HG02588 (cell line): ENCODE measurements around the gene MAN2A2.
"Not testable (repeated sequence)": the region's sequence is repeated elsewhere in the genome, so short reads cannot be mapped to it uniquely, and the experiment has no call there.

Experiments
- ATAC-seq: cut with Tn5 transposase; IDR thresholded peaks from one replicate; pipeline ENCODE4 v1.9.1; 2021; ENCODE audit warnings: mild to moderate bottlenecking, moderate library complexity; ENCODE audit not compliant: unreplicated experiment

MAN2A2 gene

DNA sequence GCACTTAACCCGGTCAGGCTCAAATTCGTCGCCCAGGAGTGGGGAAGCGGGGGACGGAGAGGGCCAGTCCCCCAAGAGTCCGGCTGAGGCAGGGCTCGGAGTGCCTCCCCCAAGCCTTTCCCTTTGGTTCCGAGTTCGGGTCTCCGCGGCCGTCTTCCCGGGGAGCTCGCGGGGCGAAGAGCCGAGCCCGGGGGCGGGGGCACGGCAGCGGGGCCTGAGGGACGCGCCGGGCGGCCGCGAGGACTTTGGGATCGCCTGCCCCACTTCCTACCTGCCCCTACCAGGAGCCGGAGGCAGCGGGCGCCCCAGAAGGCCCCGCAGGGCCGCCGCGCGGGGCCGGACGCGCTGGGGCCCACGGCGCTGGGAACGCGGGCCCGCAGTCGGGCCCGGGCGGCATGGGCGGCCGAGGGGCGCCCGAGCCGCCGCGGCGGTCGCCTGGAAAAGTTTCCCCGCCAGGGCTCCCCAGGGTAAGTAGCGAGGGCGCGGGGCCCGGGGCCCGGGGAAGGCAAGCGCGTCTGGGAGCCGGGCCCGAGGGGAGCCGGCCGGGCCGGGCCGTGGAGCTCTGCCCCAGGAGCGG, 31.9 kb upstream of the MAN2A2 start:
- ATAC-seq, result no peak

- no peak for ATAC-seq
Measured at GRCh38 chr15:90871716-90872485, 31.2 kb upstream of the MAN2A2 start.

DNA sequence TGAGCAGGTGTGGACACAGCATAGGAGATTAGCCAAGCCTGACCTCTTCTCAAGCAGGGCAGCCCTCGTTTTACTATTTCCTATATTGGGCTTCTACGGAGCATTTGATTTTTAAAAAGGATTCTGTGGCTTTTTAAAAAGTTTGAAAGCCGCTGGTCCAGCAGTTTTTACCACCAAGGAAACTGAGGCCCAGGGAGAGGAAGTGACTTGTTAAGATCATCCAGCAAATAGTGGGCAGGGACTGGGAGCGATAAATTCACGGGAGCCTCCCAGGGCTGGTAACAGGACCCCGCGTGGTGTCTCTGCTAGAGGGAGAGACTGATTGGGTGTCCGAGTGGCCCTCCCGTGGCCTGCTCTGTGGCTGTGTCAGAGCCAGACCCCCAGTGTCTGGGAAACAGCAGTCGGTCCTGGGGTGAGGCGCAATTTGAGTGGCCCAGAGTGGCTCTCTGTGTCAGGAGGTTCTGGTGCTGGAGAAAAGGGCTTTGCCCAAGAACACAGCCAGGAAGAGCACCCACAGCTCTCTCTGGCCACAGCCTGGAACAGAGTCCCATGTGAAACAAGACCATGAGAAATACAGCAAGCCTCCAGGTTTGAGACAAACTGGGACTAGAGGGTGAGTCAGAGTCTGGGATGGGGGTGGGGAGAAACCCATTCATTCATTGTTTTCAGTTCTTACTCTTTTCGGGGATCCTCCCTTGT, 30.5 kb upstream of the MAN2A2 start:
- no peak for ATAC-seq

GRCh38 chr15:90873488-90873997, 29.6 kb upstream of the MAN2A2 start:
- ATAC-seq, result no peak

GRCh38 chr15:90873998-90874605, 29.0 kb upstream of the MAN2A2 start:
- ATAC-seq, result no peak

DNA sequence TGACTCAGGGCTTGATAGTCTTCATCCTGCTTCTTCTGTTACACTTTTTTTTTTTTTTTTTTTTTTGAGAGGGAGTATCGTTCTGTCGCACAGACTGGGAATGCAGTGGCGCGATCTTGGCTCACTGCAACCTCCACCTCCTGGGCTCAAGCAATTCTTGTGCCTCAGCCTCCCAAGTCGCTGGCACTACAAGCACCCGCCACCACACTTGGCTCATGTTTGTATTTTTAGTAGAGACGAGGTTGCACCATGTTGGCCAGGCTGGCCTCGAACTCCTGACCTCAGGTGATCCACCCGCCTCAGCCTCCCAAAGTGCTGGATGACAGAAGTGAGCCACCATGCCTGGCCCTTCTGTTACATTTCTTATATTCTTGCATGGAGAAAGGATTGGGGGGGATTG, 28.1 kb upstream of the MAN2A2 start:
- not testable (repeated sequence) for ATAC-seq

- no peak for ATAC-seq
Measured at GRCh38 chr15:90875549-90875981, 27.5 kb upstream of the MAN2A2 start.

DNA sequence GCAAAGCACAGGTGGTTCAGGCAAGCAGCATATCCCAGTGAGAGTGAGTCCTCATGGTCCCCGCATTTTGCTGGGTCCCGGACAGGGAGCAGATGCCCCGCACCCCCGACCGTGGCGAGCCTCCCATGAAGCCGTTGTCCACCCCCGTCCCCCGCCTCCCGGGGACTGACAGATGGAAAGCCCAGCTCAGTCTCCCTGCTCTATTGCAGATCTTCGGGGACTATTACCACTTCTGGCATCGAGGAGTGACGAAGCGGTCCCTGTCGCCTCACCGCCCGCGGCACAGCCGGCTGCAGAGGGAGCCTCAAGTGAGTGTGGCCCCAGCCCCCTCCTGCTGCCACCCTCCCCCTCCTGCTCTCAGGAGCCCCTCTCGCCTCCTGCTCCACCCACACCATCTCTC, 27.1 kb upstream of the MAN2A2 start:
- no peak for ATAC-seq

- ATAC-seq, result no peak
Measured at GRCh38 chr15:90876512-90877170, 26.5 kb upstream of the MAN2A2 start.

GRCh38 chr15:90877315-90877714, 25.8 kb upstream of the MAN2A2 start:
- no peak for ATAC-seq

DNA sequence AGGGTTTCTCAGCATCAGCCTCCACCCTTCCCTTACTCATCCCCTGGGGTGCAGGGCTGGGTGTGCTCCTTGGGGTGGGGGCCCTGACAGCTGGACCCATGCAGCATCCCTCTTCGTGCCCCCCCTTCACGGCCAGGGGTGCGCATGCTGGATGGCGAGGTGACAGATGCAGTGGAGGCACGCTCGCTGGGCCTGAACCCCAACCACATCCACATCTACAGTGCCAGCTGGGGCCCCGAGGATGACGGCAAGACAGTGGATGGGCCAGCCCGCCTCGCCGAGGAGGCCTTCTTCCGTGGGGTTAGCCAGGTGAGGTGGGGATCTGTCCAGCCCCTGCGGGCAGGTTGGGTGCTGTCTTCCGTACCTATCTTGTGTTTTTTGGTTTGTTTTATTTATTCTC, 25.1 kb upstream of the MAN2A2 start:
- ATAC-seq, result no peak

GRCh38 chr15:90878660-90879059, 24.4 kb upstream of the MAN2A2 start:
- ATAC-seq, result no peak

- no peak for ATAC-seq
Measured at GRCh38 chr15:90879730-90880366, 23.3 kb upstream of the MAN2A2 start.

GRCh38 chr15:90880381-90881145, 22.5 kb upstream of the MAN2A2 start:
- ATAC-seq, result no peak

DNA sequence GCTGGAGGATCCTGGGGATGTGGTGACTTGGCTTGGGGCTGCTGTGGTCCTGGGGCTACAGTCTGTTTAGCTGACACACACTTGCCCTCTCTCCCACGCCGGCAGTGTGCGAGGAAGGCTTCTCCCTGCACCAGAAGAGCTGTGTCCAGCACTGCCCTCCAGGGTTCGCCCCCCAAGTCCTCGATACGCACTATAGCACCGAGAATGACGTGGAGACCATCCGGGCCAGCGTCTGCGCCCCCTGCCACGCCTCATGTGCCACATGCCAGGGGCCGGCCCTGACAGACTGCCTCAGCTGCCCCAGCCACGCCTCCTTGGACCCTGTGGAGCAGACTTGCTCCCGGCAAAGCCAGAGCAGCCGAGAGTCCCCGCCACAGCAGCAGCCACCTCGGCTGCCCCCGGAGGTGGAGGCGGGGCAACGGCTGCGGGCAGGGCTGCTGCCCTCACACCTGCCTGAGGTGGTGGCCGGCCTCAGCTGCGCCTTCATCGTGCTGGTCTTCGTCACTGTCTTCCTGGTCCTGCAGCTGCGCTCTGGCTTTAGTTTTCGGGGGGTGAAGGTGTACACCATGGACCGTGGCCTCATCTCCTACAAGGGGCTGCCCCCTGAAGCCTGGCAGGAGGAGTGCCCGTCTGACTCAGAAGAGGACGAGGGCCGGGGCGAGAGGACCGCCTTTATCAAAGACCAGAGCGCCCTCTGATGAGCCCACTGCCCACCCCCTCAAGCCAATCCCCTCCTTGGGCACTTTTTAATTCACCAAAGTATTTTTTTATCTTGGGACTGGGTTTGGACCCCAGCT, 21.7 kb upstream of the MAN2A2 start:
- no peak for ATAC-seq

DNA sequence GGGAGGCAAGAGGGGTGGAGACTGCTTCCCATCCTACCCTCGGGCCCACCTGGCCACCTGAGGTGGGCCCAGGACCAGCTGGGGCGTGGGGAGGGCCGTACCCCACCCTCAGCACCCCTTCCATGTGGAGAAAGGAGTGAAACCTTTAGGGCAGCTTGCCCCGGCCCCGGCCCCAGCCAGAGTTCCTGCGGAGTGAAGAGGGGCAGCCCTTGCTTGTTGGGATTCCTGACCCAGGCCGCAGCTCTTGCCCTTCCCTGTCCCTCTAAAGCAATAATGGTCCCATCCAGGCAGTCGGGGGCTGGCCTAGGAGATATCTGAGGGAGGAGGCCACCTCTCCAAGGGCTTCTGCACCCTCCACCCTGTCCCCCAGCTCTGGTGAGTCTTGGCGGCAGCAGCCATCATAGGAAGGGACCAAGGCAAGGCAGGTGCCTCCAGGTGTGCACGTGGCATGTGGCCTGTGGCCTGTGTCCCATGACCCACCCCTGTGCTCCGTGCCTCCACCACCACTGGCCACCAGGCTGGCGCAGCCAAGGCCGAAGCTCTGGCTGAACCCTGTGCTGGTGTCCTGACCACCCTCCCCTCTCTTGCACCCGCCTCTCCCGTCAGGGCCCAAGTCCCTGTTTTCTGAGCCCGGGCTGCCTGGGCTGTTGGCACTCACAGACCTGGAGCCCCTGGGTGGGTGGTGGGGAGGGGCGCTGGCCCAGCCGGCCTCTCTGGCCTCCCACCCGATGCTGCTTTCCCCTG, 21.0 kb upstream of the MAN2A2 start:
- ATAC-seq, result no peak

- ATAC-seq, result no peak
Measured at GRCh38 chr15:90882781-90883525, 20.1 kb upstream of the MAN2A2 start.
